WTC11 (cell line): ENCODE results near the gene RFTN1. TPM values are rescaled to one million over a fixed set of nuclear protein-coding genes. Genes with fewer than 3 reads are reported as not detected.

Source experiments
- ATAC-seq: fragments of 200-7000 bp; cut with Tn5 transposase; 2 replicates; pipeline ENCODE4 v1.10.0; 2021; ENCODE audit warnings: mild to moderate bottlenecking, moderate library complexity
- CTCF ChIA-PET: fragments of 300-600 bp; sonication (Branson Sonifier 250); formaldehyde crosslinking; loops from one replicate; lab custom pipeline; 2021; ENCODE audit warnings: antibody characterized with exemption; lab: Charles Lee
- POLR2A ChIA-PET: fragments of 350-600 bp; sonication (Branson Sonifier 250); formaldehyde crosslinking; loops from one replicate; lab custom pipeline; 2021; ENCODE audit warnings: antibody characterized with exemption; lab: Charles Lee
- DNase-seq: peaks from one replicate; pipeline ENCODE4 v3.0.0; 2021; ENCODE audit warnings: low spot score
- H3K27ac Mint-ChIP-seq: 2 replicates; pipeline ENCODE4 v1.8.0; 2021; ENCODE audit warnings: mixed read lengths
- H3K27me3 Mint-ChIP-seq: 2 replicates; pipeline ENCODE4 v1.8.0; 2021; ENCODE audit warnings: low read depth, mild to moderate bottlenecking, moderate library complexity, mixed read lengths
- H3K36me3 Mint-ChIP-seq: 2 replicates; pipeline ENCODE4 v1.8.0; 2021; ENCODE audit warnings: mixed read lengths
- H3K4me1 Mint-ChIP-seq: 2 replicates; pipeline ENCODE4 v1.8.0; 2022; ENCODE audit warnings: mixed read lengths
- H3K4me3 Mint-ChIP-seq: 2 replicates; pipeline ENCODE4 v1.8.0; 2021; ENCODE audit warnings: mild to moderate bottlenecking, moderate library complexity, mixed read lengths
- H3K9me3 Mint-ChIP-seq: 2 replicates; pipeline ENCODE4 v1.8.0; 2021; ENCODE audit warnings: mixed read lengths
- CDX4 ChIP-seq: fragments of 250-450 bp; sonication (Bioruptor Pico); IDR thresholded peaks from 2 replicates; pipeline ENCODE4 v1.9.0; 2021; ENCODE audit warnings: moderate library complexity, mild to moderate bottlenecking, inconsistent platforms, borderline replicate concordance
- E2F1 ChIP-seq: sonication (generic); formaldehyde crosslinking; IDR thresholded peaks from 2 replicates; pipeline ENCODE4 v1.8.0; 2022; ENCODE audit warnings: mild to moderate bottlenecking, missing genetic modification reagents
- ESRRA ChIP-seq: sonication (generic); formaldehyde crosslinking; IDR thresholded peaks from 2 replicates; pipeline ENCODE4 v1.8.1; 2022; ENCODE audit warnings: mild to moderate bottlenecking, missing genetic modification reagents, borderline replicate concordance
- FOXK1 ChIP-seq: sonication (generic); formaldehyde crosslinking; IDR thresholded peaks from 2 replicates; pipeline ENCODE4 v1.8.0; 2022; ENCODE audit warnings: mild to moderate bottlenecking, moderate library complexity, missing genetic modification reagents
- HMGA2 ChIP-seq: fragments of 250-450 bp; sonication (Bioruptor Pico); IDR thresholded peaks from 2 replicates; pipeline ENCODE4 v1.4.0; 2021; ENCODE audit warnings: mild to moderate bottlenecking, moderate library complexity
- MXD4 ChIP-seq: fragments of 250-450 bp; sonication (Bioruptor Pico); IDR thresholded peaks from 2 replicates; pipeline ENCODE4 v1.8.0; 2021; ENCODE audit warnings: mild to moderate bottlenecking, moderate library complexity, borderline replicate concordance
- NR3C1 ChIP-seq: sonication (generic); formaldehyde crosslinking; conservative IDR thresholded peaks from 2 replicates; pipeline ENCODE4 v1.8.1; 2023; ENCODE audit warnings: low read depth, mild to moderate bottlenecking, missing genetic modification reagents
- OVOL2 ChIP-seq: fragments of 250-450 bp; sonication (Bioruptor Pico); IDR thresholded peaks from 2 replicates; pipeline ENCODE4 v1.9.0; 2021; ENCODE audit warnings: mild to moderate bottlenecking, borderline replicate concordance
- SMAD4 ChIP-seq: sonication (generic); formaldehyde crosslinking; IDR thresholded peaks from 2 replicates; pipeline ENCODE4 v1.8.0; 2022; ENCODE audit warnings: mild to moderate bottlenecking, missing genetic modification reagents
- SOX15 ChIP-seq: fragments of 250-450 bp; sonication (Bioruptor Pico); IDR thresholded peaks from 2 replicates; pipeline ENCODE4 v1.9.0; 2021; ENCODE audit warnings: mild to moderate bottlenecking
- SP1 ChIP-seq: sonication (generic); formaldehyde crosslinking; conservative IDR thresholded peaks from 2 replicates; pipeline ENCODE4 v1.8.1; 2022; ENCODE audit warnings: missing genetic modification reagents
- TEAD1 ChIP-seq: sonication (generic); formaldehyde crosslinking; IDR thresholded peaks from 2 replicates; pipeline ENCODE4 v1.8.0; 2022; ENCODE audit warnings: mild to moderate bottlenecking, missing genetic modification reagents
- ZNF138 ChIP-seq: sonication (generic); formaldehyde crosslinking; conservative IDR thresholded peaks from 2 replicates; pipeline ENCODE4 v1.8.1; 2022; ENCODE audit warnings: mild to moderate bottlenecking, moderate library complexity, missing genetic modification reagents
- ZNF263 ChIP-seq: sonication (generic); formaldehyde crosslinking; IDR thresholded peaks from 2 replicates; pipeline ENCODE4 v1.8.1; 2022; ENCODE audit warnings: low read depth, mild to moderate bottlenecking, moderate library complexity, missing genetic modification reagents
- ZNF317 ChIP-seq: sonication (generic); formaldehyde crosslinking; IDR thresholded peaks from 2 replicates; pipeline ENCODE4 v1.8.1; 2023; ENCODE audit warnings: low read depth, mild to moderate bottlenecking, moderate library complexity, missing genetic modification reagents, borderline replicate concordance
- ZNF423 ChIP-seq: fragments of 250-450 bp; sonication (Bioruptor Pico); IDR thresholded peaks from 2 replicates; pipeline ENCODE4 v2.1.2; 2022; ENCODE audit warnings: mild to moderate bottlenecking, moderate library complexity
- total RNA-seq: library from RNA; stranded (reverse); gene quantifications from 3 replicates; pipeline ENCODE4 v1.2.3, GENCODE V29; 2021
- TF ChIP-seq, protein P1 (sequence below): sonication (generic); formaldehyde crosslinking; IDR thresholded peaks from 2 replicates; pipeline ENCODE4 v1.8.1; 2023; ENCODE audit warnings: mild to moderate bottlenecking, moderate library complexity, missing genetic modification reagents
- TF ChIP-seq, protein P2 (sequence below): sonication (generic); formaldehyde crosslinking; IDR thresholded peaks from 2 replicates; pipeline ENCODE4 v1.8.0; 2023; ENCODE audit warnings: mild to moderate bottlenecking, missing genetic modification reagents

RFTN1 gene
- total RNA-seq, 1 experiment from 2014 or later: 3.8 TPM

DNA sequence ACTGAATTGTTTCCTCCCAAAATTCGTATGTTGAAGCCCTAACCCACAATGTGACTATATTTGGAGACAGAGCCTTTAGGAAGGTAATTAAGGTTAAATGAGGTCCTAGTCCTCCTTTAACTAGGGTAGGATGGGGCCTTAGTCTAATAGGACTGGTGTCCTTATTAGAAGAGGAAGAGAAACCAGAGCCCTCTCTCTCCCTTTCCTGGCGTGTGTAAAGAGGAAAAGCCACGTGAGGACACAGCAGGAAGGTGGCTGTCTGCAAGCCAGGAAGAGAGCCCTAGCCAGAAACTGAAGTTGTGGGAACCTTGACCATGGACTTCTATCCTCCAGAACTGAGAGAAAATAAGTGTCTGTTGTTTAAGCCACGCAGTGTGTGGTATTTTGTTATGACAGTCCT lies 154.2 kb downstream of the RFTN1 start:
- ATAC-seq: no peak
- Mint-ChIP-seq H3K4me1 (peaks cover 9% of the 10 kb centered on the region), H3K4me3 (no peak overlapping the region), H3K36me3 (no peaks in the 10 kb centered on the region), H3K9me3 (no peaks in the 10 kb centered on the region), H3K27ac (no peak overlapping the region; the same call in 1 of the 2 replicates), H3K27me3 (no peaks in the 10 kb centered on the region)
- TF ChIP-seq SP1 (CRISPR knock-in tag): no peak
- no peak for TF ChIP-seq SMAD4 (CRISPR knock-in tag)
- TF ChIP-seq MXD4 (CRISPR knock-in tag): no peak
- TF ChIP-seq, protein P1, sequence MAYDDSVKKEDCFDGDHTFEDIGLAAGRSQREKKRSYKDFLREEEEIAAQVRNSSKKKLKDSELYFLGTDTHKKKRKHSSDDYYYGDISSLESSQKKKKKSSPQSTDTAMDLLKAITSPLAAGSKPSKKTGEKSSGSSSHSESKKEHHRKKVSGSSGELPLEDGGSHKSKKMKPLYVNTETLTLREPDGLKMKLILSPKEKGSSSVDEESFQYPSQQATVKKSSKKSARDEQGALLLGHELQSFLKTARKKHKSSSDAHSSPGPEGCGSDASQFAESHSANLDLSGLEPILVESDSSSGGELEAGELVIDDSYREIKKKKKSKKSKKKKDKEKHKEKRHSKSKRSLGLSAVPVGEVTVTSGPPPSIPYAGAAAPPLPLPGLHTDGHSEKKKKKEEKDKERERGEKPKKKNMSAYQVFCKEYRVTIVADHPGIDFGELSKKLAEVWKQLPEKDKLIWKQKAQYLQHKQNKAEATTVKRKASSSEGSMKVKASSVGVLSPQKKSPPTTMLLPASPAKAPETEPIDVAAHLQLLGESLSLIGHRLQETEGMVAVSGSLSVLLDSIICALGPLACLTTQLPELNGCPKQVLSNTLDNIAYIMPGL: no peak
- no peak for TF ChIP-seq ESRRA (CRISPR knock-in tag)
- TF ChIP-seq FOXK1 (CRISPR knock-in tag): no peak
- TF ChIP-seq E2F1: no peak
- no peak for TF ChIP-seq ZNF263 (CRISPR knock-in tag)
- TF ChIP-seq ZNF138: no peak
- no peak for TF ChIP-seq TEAD1 (CRISPR knock-in tag)
- no peak for TF ChIP-seq HMGA2
- TF ChIP-seq, protein P2, sequence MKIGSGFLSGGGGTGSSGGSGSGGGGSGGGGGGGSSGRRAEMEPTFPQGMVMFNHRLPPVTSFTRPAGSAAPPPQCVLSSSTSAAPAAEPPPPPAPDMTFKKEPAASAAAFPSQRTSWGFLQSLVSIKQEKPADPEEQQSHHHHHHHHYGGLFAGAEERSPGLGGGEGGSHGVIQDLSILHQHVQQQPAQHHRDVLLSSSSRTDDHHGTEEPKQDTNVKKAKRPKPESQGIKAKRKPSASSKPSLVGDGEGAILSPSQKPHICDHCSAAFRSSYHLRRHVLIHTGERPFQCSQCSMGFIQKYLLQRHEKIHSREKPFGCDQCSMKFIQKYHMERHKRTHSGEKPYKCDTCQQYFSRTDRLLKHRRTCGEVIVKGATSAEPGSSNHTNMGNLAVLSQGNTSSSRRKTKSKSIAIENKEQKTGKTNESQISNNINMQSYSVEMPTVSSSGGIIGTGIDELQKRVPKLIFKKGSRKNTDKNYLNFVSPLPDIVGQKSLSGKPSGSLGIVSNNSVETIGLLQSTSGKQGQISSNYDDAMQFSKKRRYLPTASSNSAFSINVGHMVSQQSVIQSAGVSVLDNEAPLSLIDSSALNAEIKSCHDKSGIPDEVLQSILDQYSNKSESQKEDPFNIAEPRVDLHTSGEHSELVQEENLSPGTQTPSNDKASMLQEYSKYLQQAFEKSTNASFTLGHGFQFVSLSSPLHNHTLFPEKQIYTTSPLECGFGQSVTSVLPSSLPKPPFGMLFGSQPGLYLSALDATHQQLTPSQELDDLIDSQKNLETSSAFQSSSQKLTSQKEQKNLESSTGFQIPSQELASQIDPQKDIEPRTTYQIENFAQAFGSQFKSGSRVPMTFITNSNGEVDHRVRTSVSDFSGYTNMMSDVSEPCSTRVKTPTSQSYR (CRISPR knock-in tag): no peak
- no peak for TF ChIP-seq OVOL2
- ChIA-PET CTCF (interaction anchor here (2.7 kb wide), 1 partner anchor 7 kb away, joined by 14 read pairs; no protein-coding TSS in a partner anchor), POLR2A (no interaction called here)
- no peak for DNase-seq

DNA sequence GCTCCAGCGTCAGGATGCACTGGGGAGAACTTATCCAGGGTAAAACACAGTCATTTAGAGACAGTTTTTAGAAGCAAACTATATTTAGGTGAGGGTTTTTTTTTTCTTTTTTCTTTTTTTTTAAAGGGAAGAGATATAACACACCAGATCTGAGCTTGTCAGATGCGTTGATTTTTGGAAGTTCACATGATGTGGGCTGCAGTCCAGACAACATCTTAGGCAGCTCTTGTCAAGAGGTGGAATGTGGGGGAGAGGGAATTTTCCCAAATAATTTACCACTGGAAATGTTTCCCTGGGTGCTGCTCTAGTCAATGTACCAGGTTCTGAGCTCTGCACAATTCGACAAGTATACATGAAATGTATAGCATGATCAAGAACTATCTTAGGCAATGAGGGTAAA lies 155.2 kb downstream of the RFTN1 start:
- ChIA-PET CTCF (interaction anchor here (1.5 to 2.7 kb wide), 2 partner anchors 8 to 192 kb away, joined by 6 to 14 read pairs; no protein-coding TSS in a partner anchor), POLR2A (interaction anchor here (0.6 kb wide), 1 partner anchor 138 kb away, joined by 5 read pairs; no protein-coding TSS in a partner anchor)
- DNase-seq (no peak), ATAC-seq (no peak)
- TF ChIP-seq ZNF317 (CRISPR knock-in tag) (no peak), SOX15 (no peak), NR3C1 (CRISPR knock-in tag) (no peak), SP1 (CRISPR knock-in tag) (no peak), CDX4 (CRISPR knock-in tag) (no peak), ZNF423 (CRISPR knock-in tag) (no peak)
- no peak overlapping the region for H3K4me3 Mint-ChIP-seq
- H3K9me3 Mint-ChIP-seq: no peaks in the 10 kb centered on the region
- H3K4me1 Mint-ChIP-seq: peaks cover 9% of the 10 kb centered on the region
- peaks cover 6% of the 10 kb centered on the region for H3K27me3 Mint-ChIP-seq
- no peak overlapping the region for H3K27ac Mint-ChIP-seq
- H3K36me3 Mint-ChIP-seq: no peaks in the 10 kb centered on the region
